Epithelial cell of esophagus (primary cell): ENCODE results near the gene WDR70.
A peak's percentile ranks its signal among the peaks of the same experiment; 100 is the strongest.
"Not testable (repeated sequence)": the region's sequence is repeated elsewhere in the genome, so short reads cannot be mapped to it uniquely, and the experiment has no call there.

Experiments used
- DNase-seq: peaks from one replicate; pipeline ENCODE4 v3.0.0; 2010; ENCODE audit warnings: low read depth
- H3K4me3 ChIP-seq: 2 replicates; pipeline ENCODE4 v1.5.1; 2011; ENCODE audit warnings: mild to moderate bottlenecking, low read length, control low read depth
- TF ChIP-seq, protein P1 (sequence below): IDR thresholded peaks from 2 replicates; pipeline ENCODE4 v1.5.1; 2011; ENCODE audit warnings: low read depth, mild to moderate bottlenecking, low read length, control low read depth, inconsistent platforms; ENCODE audit not compliant: insufficient read depth; ENCODE audit errors: missing control alignments

WDR70 gene

DNA sequence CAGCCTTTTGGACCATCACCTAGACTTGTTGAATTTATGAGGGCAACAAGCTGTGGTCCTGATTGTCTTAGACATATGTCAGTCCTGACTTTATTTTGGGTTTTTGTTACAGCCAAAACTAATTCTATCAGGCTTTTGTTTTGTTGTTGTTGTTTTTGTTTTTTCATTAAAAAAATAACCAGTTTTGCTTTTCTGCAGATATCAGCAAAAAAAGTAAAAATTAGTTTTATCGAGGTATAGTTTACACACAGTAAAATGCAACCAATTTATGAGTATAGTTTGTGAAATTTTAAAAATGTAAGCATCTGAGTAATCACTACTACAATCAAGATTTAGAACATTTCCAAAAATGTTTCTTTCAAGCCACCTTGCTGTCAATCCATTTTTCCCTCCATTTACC, 48.9 kb downstream of the WDR70 start:
- TF ChIP-seq, protein P1, sequence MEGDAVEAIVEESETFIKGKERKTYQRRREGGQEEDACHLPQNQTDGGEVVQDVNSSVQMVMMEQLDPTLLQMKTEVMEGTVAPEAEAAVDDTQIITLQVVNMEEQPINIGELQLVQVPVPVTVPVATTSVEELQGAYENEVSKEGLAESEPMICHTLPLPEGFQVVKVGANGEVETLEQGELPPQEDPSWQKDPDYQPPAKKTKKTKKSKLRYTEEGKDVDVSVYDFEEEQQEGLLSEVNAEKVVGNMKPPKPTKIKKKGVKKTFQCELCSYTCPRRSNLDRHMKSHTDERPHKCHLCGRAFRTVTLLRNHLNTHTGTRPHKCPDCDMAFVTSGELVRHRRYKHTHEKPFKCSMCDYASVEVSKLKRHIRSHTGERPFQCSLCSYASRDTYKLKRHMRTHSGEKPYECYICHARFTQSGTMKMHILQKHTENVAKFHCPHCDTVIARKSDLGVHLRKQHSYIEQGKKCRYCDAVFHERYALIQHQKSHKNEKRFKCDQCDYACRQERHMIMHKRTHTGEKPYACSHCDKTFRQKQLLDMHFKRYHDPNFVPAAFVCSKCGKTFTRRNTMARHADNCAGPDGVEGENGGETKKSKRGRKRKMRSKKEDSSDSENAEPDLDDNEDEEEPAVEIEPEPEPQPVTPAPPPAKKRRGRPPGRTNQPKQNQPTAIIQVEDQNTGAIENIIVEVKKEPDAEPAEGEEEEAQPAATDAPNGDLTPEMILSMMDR: no peak
- no peak overlapping the region for H3K4me3 ChIP-seq
- no peak for DNase-seq

GRCh38 chr5:37435261-37435660, 56.1 kb downstream of the WDR70 start:
- TF ChIP-seq, protein P1: no peak
- H3K4me3 ChIP-seq: no peak overlapping the region
- DNase-seq: no peak

DNA sequence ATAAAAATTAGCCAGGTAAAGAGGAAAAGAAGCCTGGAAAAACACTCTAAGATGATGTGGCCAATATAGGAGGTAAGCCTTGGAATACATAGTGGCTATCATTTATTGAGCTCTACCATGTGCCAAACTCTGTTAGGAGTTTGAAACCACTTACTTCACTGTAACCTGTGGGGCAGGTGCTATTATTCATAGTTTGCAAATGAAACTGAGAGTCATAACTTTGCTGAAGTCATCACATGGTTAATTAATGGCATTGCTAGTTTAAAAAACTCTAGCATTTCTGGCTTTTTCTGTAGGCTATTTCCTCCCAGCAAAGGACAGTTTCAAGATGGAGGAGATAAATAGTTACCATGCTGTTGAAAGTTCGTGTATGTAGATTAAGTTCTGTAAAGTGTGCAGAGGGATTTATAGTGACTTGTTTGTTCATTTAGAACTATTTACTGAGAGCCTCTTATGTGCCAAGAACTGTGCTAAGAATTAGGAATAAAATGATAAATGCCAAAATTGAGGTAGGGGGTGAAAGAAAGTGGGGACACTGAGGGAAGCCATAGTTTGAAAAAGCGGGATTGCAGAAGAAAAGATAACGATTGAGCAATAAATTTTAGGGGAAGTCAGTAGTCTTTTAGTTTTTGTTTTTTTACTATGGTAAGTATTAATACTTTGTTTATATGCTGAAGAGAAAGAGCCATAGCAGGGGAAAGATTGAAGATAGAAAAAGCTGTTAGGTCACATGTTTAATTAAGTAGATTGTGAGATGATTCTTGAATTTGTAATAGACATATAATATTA, 57.2 kb downstream of the WDR70 start:
- no peak overlapping the region for H3K4me3 ChIP-seq
- TF ChIP-seq, protein P1: no peak
- peak; percentile 31 for DNase-seq

GRCh38 chr5:37437711-37438110, 58.6 kb downstream of the WDR70 start:
- DNase-seq: no peak
- H3K4me3 ChIP-seq: no peak overlapping the region
- TF ChIP-seq, protein P1: no peak

DNA sequence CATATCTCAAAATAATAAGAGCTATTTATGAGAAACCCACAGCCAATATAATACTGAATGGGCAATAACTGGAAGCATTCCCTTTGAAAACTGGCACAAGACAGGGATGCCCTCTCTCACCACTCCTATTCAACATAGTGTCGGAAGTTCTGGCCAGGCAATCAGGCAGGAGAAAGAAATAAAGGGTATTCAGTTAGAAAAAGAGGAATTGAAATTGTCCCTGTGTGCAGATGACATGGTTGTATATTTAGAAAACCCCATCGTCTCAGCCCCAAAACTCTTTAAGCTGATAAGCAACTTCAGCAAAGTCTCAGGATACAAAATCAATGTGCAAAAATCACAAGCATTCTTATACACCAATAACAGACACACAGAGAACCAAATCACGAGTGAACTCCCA, 66.7 kb downstream of the WDR70 start:
- not testable (repeated sequence) for H3K4me3 ChIP-seq, DNase-seq

DNA sequence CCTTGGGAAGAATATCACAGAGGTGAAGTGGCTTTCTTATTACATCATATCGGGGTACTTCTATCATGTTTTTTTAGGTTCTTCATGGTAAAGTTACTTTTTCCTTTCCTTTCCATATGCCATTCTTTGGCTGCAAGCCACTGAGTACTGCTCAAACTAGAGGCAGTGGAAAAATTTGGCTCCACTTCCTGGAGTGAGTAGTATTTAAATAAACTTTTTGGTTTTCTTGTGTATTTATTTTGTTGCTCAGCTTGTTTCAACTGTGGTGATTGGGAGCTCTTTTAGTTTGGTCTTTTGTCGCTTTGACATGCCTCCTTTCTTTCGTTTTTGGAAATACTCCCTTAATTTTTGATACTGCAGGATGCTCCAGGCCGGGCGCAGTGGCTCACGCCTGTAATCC, 69.8 kb downstream of the WDR70 start:
- no peak overlapping the region for H3K4me3 ChIP-seq
- TF ChIP-seq, protein P1: no peak
- DNase-seq: no peak

GRCh38 chr5:37451991-37452390, 72.9 kb downstream of the WDR70 start:
- not testable (repeated sequence) for DNase-seq, H3K4me3 ChIP-seq

- not testable (repeated sequence) for H3K4me3 ChIP-seq, DNase-seq
These were observed 74.1 kb downstream of the WDR70 start for GRCh38 chr5:37453252-37453651.

DNA sequence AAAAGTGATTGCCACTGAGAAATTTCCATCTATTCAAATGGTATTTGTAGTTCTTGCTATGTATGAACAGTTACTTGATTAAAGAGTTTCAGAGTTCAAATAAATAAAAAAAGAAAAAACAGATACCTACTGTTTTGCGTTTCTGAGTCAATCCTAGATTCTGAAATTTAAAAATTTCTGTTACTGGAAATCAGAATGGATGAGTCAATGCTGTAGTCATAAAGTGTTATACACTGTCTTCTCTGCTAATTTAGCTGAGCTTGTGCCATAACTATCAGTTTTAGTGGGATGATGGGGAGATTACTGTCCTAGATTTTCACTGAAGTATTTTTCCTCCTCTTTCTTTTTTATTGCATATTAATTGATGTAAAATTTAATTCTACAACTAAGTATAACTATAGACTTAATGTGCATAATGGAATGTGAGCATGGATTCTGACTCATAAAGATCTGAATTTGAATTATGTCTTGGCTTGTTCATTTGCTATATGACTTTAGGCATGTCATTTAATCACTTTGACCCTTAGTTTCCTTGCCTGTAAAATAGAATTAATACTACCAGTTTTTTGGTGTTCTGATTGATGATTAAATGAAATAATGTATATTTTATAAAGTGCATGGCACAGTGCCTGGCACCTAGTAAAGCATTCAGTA, 75.4 kb downstream of the WDR70 start:
- not testable (repeated sequence) for H3K4me3 ChIP-seq
- peak; percentile 51 for DNase-seq

DNA sequence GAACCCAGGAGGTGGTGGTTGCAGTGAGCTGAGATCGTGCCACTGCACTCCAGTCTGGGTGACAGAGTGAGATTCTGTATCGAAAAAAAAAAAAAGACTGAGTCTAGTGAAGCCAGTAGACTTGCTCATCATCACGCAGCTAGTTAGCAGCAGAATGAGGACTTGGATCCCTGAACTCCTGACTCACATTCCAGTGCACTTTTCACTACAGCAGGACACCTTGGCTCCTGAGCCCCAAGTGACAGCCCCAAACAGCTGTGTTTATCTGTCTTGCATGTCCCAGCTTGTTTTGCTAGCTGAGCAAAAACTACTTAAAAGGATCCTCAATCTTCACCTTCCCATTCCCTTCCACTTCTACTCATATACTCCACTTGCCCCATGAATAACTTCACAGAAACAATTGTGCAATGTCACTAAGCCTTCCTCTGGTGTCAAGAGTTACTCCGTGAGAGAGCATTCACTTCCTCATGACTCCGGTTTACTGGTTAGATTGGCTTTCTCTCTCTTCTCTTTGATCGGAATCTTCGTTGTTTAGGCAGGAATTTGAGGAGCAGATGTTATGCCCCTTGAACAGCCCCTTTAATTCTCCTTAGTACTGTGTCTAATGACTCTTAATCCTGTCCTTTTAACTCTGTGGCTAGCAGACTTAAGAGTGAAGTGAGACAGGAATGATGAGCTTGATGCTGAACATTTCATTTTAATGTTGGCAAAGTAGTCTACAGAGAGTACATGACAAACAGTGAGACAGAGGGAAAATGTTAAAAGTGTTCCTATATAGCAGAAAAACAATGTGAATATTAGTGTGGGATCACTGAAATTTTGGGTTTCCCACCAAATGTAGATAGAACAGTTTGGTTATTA, 84.3 kb downstream of the WDR70 start:
- DNase-seq: peak; percentile 59
- H3K4me3 ChIP-seq: not testable (repeated sequence)

DNA sequence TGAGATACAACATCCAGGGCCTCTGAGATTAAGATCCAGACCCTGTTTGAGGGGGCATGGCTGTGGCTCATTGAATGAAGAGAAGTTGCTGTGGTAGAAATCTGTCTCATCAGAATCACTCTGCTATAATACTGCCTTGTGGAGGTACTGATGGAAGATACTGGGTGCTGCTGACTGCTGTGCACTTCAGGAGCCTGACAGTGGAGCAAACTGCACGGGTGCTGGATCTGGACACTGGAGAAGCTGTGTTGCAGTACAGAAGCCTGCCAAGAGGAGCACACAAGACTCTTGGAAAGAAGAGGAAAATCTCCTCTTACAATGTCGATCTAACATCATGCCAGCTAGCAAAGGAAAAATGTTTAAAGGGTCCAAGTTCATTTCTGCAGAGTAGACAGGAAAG, 85.5 kb downstream of the WDR70 start:
- H3K4me3 ChIP-seq, DNase-seq: not testable (repeated sequence)

- H3K4me3 ChIP-seq: not testable (repeated sequence)
These were observed 90.3 kb downstream of the WDR70 start for GRCh38 chr5:37469383-37469782.

More at GRCh38 chr5:37469383-37469782, 90.3 kb downstream of the WDR70 start:
- not testable (repeated sequence) for DNase-seq
